Renal cortical epithelial cell (primary cell): ENCODE results near the gene KRT35. TPM values are rescaled to one million over a fixed set of nuclear protein-coding genes. Genes with fewer than 3 reads are reported as not detected.

Source experiments
- DNase-seq: peaks from one replicate; pipeline ENCODE4 v3.0.0-alpha.2; 2011; ENCODE audit warnings: low read depth
- total RNA-seq: library from RNA; depleted of rRNA; stranded (reverse); fragments of >200 nt; gene quantifications from 2 replicates; pipeline ENCODE4 v1.2.3, GENCODE V29; 2014

Gene KRT35
- not detected in 2 replicates for total RNA-seq

GRCh38 chr17:41481036-41481435, at the start of gene KRT35:
KRT35 (minus strand) TSS chr17:41481151; CDS start chr17:41481097, 54 bp downstream.
- no peak for DNase-seq

DNA sequence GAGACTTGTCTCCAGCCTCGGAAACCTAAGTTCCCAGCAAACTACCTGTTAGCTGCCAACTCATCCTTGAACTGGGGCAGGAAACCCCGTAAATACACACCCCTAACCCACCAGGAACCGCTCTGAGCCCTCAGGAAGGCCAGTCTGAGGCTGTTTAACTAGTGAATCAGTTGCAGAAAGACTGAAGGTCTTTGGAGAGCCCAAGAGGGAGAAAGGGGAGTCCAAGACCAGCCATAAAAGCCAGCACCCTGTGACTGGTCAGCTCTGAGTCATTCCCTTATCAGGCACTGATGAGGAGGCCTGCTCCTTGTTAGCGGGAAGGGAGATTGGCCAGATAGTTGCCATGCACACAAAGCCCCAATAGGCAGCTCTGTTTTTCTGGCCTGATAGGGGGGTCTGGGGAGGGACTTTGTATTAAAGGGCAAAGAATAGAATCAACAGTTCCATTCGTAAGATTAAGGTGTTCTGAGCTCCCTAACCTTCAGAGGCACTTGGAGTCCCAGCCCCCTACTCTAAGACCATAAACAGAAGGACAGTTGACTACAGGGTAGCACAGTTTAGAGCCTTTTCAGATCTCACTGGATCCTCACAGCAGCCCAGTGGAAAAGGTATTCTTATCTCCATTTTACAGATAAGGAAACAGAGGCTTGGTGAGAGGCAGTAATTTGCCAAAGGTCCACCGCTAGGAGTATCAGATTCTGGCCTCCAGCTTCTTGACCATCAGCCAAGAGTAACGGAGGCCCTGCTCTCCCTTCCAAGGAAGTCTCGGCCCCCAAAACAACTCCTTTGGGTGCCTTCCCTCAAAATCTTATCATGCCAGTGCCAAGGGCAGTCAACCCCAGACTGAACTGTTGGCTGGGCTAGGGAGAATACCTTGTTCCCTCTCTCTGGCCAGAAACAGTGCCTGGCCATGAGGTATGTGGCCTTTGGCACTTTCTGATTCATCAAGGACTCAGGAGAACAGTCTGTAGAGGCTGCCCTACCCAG, 49.4 kb upstream of the KRT35 start:
- peak; percentile 96 for DNase-seq

GRCh38 chr17:41529491-41529915, 48.6 kb upstream of the KRT35 start:
- no peak for DNase-seq

GRCh38 chr17:41528959-41529353, 48.0 kb upstream of the KRT35 start:
- no peak for DNase-seq

GRCh38 chr17:41527063-41528023, 46.4 kb upstream of the KRT35 start:
- DNase-seq: no peak

DNA sequence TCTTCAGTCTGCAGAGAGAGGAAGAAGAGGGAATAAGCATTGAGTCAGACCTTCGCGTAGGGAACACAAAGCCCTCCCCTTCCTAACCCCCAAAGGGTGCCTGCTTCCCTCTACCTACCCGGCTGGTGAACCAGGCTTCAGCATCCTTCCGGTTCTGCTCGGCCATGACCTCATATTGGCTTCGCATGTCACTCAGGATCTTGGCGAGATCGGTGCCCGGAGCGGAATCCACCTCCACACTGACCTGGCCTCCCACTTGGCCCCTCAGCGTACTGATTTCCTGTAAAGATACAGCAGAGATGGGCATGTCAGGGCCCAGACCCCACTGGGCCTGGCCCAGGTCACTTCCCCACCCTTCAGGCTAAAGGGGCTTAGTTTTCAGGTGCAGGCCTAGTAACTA, 43.3 kb upstream of the KRT35 start:
- DNase-seq: no peak

- no peak for DNase-seq
Measured at GRCh38 chr17:41523787-41524186, 42.8 kb upstream of the KRT35 start.

- DNase-seq: no peak
Measured at GRCh38 chr17:41523225-41523593, 42.3 kb upstream of the KRT35 start.

DNA sequence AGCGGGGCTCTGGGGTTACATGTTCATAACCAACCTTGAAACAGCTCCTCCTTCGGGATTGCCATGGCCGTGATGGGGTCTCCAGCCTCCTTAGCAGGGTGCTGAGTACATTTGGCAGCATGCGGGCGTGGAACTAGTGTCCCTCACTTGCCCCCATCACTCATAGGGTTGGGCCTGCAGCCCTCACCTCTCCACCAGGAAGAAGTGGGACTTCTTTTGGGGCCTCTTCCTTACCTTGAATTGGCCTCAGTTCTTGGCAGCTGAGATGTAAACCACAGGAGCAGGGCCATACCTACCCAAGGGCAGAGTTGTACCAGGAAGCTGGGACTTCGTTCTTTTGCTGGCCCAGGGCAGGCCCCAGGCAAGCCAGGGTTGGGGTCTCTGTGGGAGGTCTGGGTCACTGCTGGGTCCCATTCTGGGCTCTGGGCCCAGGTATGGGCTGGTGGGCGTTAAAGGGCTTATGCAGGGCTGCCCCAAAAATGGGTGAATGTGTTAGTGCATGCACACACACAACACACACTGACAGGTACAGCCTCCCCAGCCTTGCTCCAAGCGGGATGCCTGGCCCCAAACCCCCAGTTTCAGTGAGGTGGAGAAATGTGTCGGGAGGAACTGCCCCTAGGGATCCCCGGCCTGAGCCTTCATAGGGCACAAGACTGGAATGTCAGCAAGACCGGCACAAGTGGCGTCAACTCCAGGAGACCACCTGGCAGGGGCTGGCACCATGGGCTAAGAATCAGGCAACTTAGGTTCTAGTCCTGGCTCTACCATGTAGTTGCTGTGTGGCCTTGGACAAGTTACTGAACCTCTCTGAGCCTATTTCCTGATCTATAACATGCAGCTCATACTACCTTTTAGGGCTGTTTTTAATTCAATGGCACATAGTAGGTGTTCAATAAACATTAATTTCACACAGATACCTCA, 41.6 kb upstream of the KRT35 start:
- DNase-seq: peak; percentile 56

- DNase-seq: peak; percentile 81
Measured at GRCh38 chr17:41521574-41522261, 40.8 kb upstream of the KRT35 start.

DNA sequence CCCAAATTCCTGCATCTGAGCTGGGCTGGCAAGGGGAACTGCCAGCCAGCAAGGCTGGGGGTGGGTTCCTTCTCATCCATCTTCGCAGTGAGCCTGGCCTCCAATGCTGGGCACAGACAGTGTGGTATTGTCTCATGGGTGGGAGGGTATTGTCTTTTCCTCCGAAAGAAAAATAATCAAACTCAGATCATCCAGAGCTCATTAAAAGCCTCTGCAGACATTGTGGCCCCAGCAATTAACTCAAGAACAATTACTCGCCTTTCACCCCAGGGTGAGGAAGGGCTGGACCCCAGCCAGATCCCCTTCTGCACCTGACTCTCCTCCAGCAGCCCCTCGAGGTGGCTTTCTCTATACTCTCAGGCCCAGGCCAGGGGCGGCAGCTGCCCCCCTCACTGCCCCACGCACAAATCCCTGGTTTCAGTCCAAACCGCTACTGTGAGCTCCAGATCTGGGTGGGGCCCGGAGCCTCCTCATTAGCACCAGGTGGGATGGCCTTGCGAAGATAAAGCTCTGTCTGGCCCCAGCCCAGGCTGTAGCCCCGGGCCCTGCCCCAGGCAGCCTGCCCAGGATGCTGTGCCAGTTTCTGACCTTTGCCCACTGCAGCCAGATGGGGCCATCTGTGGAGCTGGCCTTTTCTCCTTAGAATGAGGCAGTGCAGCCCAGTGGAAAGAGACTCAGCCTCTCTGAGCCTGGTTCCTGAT, 40.0 kb upstream of the KRT35 start:
- DNase-seq: no peak

DNA sequence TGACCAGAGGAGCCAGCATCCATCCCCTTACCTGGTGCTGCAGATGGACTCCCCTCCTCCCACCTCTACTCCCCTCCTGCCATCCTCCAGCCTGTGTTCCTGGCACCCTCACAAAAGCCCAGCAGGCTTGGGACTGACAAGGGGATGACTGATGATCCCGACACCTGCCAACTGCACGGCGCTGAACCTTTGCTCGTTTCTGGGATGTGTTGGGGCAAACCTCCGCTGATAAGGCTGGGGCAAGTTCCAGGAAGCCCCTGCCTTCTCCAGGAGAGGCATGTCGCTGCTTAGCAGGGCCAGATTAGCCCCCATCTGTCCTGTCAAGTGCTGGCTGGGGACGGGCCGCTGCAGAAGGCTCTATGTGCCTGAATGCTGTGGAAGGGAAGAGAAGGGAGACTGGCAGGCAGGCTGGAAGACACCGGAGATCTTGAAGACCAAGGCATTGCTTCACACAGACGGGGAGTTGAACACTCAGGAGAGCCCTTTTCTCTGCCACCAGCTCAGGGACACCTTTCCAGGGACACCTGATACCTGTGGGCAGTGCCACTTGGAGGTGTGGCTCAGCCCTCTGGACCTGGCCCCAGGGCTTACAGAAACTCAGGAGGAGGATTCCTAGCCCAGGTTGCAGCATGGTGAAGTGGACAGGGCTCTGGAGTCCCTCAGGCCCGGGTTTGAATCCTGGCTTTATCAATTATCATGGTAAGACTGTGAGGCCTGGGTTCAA, 38.7 kb upstream of the KRT35 start:
- no peak for DNase-seq

GRCh38 chr17:41518789-41519449, 38.0 kb upstream of the KRT35 start, which contains the start of gene KRT15:
KRT15 (minus strand) TSS chr17:41518890; CDS start chr17:41518827, 63 bp downstream.
- peak; percentile 42 for DNase-seq

GRCh38 chr17:41518031-41518430, 37.1 kb upstream of the KRT35 start:
- DNase-seq: no peak

- no peak for DNase-seq
Measured at GRCh38 chr17:41516830-41517283, 35.9 kb upstream of the KRT35 start.

DNA sequence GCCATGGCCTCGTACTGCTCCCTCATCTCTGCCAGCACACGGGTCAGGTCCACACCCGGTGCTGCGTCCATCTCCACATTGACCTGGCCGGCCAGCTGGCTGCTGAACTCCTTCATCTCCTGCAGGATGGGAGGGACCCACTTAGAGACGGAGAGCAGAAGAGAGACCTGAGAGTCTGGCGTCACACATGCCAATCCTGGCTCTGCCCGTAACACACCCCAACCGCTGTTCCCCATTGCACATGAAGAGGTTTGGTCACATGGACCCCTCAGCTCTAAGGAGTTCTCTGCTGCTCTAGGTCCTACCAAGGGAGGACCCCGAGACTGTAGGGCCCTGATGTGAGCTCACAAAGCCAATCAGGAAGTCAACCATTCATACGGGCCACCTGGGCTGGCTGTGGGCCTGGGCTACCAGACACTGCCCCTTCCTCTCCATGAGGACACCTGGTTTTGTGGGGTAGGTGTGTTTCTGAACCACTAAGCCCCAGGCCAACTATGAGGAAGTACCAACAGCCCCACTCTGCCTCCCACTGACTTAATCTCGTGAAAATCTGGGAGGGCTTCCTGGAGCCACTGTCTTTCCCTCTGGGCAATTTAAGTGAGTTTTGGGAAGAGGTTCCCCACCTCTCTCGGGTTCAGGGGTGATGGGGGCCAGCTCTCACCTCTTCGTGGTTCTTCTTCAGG, 35.3 kb upstream of the KRT35 start:
- no peak for DNase-seq

DNA sequence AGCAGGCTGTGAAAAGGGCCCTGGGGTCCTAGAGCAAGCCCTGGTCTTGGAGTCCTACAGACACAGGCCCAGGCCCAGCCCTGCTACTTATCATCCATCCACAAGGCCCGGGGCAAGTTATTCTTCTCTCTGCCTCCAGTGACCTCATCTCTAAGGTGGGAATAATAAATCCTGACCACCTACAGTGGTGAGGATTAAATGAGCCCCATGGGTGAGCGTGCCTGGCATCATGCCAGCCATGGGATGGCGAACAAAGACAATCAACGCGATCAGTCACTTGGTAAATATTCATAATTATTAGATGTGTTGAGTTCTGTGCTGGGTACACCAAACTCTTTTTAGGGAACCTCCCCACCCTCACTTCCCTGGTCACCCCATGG, 32.2 kb upstream of the KRT35 start:
- no peak for DNase-seq
